ENCODE data around the gene CYTH4. TPM values are rescaled to one million over a fixed set of nuclear protein-coding genes. Genes with fewer than 3 reads are reported as not detected.

CYTH4 gene
- total RNA-seq, 1 donor from 2014 or later = 40.0 TPM

DNA sequence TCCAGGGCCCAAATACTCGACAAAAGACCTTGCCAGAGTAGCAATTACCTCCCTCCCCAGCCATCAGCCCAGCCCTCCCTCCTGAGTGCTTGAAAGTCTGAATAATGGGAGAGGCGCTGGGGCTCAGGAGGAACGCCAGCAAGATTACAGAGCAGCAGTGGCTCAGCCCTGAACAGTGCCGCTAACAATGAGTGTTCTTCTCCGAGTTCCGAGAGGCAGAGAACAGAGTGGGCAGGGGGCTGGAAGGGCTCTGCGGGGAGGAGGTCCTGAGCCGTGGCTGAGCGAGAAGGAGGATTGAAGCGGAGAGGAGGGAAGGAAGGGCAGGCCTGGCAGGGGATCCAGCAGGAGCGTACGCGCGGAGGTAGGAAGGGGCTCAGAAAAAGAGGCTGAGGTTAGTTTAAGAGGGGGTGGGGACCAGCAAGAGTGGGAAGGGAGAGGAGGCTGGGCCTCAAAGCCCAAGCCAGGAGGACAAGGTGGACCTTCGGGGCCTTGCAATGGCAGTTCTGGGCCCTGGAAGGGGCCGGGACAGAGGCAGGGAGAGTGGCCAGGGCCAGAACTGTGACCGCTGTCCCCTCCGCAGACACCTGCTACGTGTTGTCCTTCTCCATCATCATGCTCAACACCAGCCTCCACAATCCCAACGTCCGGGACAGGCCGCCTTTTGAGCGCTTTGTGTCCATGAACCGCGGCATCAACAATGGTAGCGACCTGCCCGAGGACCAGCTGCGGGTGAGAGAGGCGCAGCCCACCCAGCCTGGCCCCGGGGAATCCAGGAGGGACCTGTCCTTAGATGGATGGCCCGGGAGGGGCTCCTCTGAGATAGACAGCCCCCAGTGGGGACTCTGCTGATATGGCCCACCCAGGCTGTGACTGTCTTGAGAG, 20.6 kb downstream of the CYTH4 start:
- intact Hi-C loops (cut with DNase I) = no loop called here
- no peak for ATAC-seq
- no peak for DNase-seq (ENCODE audit: low spot score)

DNA sequence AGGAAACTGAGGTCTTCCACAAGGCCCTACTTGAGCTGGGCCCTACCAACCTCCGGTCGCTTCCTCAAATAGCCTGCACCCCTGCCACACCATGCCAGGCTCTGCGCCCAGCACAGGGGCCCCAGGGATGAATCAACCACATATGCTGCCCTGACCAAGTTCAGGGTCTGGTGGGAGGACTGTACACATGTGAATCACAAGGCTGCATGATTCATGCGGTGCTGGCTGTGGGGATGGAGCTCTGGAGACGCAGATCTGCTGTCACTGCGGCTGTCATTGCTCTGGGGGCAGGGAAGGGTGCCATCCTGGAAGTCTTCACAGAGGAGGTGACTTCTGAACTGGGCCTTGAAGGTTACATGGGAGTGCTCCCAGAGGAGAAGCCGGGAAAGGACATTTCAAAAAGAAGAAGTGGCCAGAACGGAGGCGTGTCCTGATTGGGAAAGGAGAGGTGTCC, 21.5 kb downstream of the CYTH4 start:
- intact Hi-C loops (cut with DNase I) = no loop called here
- ATAC-seq (no peak), DNase-seq (ENCODE audit: low spot score) (no peak)

DNA sequence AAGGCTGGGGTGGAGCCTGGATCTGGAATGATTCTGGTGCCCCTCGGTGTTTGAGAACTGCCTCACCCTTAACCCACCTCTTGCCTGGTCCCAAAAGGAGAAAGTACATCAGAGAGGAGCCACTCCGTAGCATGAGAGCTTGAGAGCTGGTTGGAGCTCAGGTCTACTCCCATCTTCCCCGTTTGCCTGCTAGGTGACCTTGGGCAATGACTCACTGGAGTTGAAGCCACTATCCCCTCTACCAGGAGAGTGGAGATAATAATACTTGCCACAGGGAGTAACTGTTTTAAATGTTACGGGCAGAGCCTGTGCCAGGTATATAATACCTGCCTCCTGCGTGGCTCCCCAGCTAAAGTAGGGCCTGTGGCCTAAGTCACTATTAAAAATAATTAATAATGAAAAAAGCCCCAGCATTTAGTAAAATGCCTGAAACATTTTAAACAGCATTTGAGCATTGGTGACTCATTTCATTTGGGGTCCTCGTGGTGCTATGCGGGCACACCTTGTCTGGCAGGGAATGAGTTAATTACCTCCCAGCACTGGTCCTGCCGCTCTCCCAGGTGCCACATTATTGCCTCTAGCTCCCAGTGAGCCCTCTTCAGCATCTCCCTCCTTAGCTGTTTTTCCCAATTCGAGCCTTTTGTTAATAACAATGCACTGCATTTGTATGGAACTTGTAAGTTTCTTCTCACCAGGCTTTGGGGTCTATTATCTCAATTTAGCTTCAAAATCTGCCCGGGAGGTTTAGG, 22.5 kb downstream of the CYTH4 start:
- DNase-seq (ENCODE audit: low spot score) (no peak), ATAC-seq (no peak)
- intact Hi-C loops (cut with DNase I) = no loop called here

DNA sequence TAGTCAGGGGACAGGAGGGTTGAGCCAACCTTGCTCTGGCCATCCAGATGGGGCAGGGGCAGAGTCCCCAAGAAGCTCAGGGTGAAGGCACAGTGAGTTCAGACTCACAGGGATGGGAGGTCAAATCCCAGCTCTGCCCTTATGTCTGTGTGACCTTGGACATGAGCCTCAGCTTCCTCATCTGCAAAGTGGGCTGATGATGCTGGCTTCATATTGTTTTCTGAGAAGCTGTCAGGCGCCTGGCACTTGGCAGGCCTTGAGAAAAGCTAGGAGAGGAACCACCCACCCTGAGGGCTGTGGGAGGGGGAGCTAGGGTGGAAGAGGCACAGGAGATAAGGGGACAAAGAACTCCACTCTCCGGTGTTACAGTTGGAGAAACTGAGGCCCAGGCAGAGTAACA, 23.6 kb downstream of the CYTH4 start:
- DNase-seq (ENCODE audit: low spot score) (no peak), ATAC-seq (no peak)
- intact Hi-C loops (cut with DNase I) = no loop called here

DNA sequence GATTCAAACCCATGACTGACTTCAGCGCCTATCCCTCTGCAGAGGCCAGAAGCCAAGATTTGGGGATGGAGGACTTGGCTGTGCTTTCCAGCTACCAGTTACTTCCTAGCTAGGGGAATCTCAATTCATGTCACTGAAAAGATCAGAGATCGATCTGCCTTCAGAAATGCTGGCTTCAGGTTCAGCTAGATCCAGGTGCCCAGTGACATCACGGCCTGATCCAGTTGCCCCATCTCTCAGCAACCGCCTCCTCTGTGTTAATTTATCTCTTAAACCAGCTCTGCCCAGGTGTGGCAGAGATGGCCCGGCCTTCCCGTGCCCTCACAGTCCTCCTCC, 24.2 kb downstream of the CYTH4 start:
- DNase-seq (ENCODE audit: low spot score) = no peak
- intact Hi-C loops (cut with DNase I) = no loop called here
- ATAC-seq = no peak

DNA sequence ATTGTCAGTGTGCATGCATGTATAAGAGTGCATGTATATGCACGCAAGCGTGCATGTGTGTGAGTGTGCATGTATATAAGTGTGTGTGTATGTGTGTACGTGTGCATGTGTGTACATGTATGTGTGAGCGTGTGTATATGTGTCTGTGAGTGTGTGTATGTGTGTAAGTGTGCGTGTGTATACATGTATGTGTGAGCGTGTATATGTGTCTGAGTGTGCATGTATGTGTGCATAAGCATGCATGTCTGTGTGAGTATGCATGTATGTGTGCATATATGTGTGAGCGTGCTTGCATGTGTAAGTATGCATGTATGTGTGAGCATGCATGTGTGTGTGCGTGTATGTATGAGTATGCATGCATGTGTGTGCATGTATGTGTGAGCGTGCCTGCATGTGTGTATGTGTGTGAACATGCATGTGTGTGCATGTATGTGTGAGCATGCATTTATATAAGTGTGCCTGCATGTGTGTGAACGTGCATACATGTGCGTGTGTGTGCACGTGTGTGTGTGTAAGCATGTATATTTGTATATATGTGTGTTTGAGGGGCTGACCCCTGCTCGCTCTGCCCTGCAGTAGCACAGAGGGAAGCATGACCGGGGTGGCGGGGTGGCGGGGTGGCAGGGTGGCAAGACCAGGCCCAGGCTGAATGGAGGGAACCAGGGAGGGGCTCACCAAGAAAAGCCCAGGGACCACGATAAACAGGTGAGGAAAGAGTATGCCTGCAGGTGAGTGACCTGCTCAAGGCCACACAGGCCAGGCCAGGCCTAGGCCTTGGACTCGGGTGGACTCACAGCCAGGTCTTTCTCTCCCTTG, 26.3 kb downstream of the CYTH4 start:
- no peak for DNase-seq (ENCODE audit: low spot score)
- no peak for ATAC-seq
- intact Hi-C loops (cut with DNase I) = no loop called here

DNA sequence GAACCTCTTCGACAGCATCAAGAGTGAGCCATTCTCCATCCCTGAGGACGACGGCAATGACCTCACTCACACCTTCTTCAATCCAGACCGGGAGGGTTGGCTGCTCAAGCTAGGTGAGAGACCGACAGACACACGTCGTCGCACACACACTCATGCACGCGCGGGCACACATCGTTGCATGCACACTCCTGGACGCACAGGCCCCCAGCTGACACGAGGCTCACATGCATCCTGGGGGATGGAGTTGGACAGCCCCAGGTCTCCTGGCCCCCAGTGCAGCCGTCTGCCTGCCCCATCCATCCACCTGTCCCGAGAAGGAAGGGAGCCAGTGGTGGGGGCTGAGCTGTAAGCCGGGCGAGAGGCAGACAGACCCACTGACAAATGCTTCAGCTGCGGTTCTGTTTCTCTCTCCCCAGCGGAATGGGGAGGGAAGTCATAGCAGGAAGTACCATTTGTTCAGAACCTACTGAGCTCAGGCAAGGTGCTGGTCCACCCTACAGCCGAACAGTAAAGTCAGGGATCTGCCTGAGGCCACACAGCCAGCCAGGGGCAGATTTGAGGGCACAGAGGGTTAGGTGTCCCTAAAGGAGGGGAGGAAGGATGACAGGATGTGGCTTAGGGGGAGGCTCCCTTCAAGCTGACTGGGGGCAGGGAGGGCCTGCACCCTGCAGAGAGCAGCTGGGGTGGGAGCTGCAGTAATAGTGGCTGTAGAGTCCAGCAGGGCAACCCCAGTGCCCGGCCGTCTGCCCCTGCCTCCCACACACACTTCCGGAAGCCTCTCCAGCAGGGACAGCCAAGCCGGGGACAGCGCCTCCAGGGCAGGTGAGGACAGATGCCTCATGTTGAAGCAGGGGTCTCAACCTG, 27.1 kb downstream of the CYTH4 start:
- ATAC-seq (no peak), DNase-seq (ENCODE audit: low spot score) (no peak)
- intact Hi-C loops (cut with DNase I) = loop anchor here (10.0 kb wide), 1 partner anchor 285 kb away; no protein-coding TSS in a partner anchor

DNA sequence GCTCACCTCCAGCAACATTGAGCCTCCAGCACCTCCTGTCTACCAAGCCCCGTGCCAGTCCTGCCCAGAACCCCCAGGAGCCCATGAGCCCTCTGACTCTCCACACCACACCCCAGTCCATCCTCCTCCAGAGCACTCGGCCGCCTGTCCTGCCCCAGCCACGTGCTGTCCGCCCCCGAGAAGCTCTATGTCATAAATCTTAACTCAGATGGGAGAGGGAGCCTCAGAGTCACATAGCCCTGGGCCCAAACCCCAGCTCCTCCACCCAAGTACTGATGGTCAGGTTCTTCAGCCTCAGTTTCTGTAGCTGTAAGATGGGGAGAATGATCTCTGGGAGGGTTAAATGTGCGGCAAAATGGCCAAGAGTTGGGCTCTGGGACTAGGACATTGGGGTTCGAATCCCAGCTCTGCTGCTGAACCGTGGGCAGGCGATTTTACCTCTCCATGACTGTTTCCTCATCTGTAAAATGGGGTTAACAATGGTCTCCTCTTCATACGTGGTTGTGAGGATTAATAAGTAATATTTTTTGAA, 27.8 kb downstream of the CYTH4 start:
- intact Hi-C loops (cut with DNase I) = loop anchor here (10.0 kb wide), 1 partner anchor 285 kb away; no protein-coding TSS in a partner anchor
- DNase-seq (ENCODE audit: low spot score) (no peak), ATAC-seq (no peak)

DNA sequence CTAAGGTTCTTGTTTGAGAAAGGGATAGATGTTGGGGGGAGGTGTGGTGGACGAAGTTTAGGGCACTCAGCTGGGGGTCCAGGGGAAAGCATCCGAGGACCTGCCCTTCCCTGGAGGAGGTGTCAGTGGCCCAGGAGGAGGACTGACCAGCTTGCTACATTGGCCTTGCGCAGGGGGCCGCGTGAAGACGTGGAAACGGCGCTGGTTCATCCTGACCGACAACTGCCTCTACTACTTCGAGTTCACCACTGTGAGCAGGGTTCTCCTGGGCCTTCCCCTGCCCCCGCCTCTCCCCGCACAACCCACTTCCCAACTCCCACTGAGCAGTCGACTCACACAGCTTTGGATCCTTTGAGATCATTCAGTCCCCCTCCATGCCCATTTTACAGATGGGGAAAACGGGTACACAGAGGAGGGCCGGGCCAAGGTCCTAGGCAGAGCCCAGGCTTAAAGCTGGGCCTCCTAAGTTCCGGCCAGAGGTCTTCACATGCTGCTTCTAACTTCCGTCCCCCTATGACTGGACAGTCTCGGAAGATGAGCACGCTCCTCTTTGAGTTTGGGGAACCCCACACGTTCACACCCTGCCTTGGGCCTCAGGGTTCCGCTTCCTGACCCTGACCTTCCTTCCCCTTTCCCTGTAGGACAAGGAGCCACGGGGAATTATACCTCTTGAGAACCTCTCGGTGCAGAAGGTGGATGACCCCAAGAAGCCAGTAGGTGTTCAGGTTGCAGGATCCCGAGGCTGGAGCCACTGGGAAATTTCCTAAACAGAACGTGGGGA, 28.7 kb downstream of the CYTH4 start:
- DNase-seq (ENCODE audit: low spot score) (no peak), ATAC-seq (peak; percentile 12)
- intact Hi-C loops (cut with DNase I) = loop anchor here (10.0 kb wide), 1 partner anchor 284 kb away; no protein-coding TSS in a partner anchor

DNA sequence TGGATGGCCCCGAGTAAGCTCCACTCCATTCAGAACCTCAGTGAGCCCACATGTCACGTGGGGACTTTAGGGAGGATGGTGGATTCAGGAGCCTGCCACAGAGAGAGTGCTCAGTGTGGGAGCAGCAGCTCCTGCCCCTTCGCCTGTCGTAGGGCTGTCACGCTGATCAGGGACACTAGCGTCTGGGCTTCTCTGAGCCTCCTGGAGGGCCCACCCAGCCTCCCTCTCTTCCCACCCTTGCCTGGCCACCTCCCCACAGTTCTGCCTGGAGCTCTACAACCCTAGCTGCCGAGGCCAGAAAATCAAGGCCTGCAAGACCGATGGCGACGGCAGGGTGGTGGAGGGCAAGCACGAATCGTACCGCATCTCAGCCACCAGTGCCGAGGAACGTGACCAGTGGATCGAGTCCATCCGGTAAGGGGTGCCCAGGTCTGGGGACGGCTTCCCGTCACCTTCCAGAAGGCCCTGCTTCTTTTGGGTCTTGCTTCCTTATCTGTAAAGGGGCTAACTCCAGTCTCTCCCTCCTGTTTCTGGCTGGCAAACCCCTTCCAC, 29.5 kb downstream of the CYTH4 start:
- intact Hi-C loops (cut with DNase I) = loop anchor here (10.0 kb wide), 1 partner anchor 283 kb away; no protein-coding TSS in a partner anchor
- ATAC-seq (no peak), DNase-seq (ENCODE audit: low spot score) (no peak)

DNA sequence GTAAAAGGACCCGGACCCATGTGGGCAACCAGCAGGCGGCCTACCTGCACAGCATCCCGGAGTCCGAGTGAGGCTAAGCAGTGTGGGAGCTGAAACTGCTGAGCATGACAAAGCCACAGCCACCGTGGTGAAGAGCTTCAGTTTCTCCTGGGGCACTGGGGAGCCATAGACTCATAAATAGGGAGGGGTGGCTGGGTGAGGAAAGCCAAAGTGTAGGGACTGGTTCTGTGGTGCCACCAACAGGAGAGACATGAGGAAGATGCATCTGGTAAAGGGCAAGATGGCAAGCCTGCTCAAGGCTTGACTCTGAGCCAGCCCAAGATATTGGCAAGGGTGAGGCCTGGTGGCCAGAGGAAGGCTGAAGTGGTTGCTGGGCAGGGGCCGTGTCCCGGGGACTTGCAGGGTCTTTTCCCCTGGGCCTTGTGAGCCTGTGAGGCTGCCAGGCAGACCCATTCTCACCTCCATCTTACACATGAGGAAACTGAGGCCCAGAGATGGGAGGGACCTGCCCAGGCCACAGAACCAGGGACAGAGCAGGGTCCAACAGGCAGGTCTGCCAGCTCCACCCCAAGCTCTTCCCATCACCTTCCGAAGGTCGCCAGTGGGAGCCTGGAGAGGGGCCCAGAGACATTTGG, 30.4 kb downstream of the CYTH4 start:
- intact Hi-C loops (cut with DNase I) = loop anchor here (10.0 kb wide), 1 partner anchor 282 kb away; no protein-coding TSS in a partner anchor
- no peak for DNase-seq (ENCODE audit: low spot score)
- no peak for ATAC-seq

DNA sequence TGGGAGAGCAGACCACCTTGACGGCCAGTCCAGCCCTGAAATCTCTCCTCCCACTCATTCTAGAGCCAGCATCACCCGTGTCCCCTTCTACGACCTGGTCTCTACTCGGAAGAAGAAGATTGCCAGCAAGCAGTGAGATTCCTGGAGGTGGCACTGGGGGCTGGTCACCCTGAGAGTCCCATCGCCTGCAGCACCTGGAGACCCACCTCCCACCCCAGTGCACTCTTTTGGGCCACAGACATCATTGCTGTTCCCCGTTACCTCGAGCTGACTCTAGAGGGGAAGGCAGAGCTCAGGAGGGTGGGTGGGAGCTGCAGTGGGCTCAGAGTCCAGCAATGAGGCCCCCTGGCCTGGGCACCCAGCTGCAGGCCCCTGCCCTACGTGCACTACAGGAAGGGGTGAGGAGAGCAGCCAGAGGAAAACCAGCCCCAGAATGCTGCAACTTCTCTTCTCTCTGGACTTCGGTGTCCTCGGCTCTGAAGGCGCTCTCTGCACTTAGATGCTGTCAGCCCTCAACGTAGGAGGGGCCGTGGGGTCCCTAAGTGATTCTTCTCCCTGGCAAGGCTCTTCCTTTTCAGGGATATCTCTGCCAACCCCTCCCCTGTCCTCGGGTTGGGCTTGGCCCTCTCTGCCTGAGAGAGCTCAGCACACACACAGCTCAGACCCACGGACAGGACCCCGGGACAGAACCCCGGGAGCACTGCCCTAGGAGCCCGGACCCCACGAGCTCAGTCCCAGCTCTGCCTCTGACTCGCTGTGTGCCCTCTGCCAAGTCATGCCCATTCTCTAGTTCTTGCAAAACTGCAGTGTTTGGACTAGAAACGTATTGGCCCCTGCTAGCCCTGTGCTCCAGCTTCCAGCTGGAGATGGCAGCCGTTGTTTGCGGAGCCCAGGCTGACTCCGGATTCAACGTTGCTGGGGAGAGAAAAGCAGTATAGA, 31.3 kb downstream of the CYTH4 start:
- DNase-seq (ENCODE audit: low spot score) (no peak), ATAC-seq (no peak)
- intact Hi-C loops (cut with DNase I) = loop anchor here (10.0 kb wide), 1 partner anchor 281 kb away; no protein-coding TSS in a partner anchor

DNA sequence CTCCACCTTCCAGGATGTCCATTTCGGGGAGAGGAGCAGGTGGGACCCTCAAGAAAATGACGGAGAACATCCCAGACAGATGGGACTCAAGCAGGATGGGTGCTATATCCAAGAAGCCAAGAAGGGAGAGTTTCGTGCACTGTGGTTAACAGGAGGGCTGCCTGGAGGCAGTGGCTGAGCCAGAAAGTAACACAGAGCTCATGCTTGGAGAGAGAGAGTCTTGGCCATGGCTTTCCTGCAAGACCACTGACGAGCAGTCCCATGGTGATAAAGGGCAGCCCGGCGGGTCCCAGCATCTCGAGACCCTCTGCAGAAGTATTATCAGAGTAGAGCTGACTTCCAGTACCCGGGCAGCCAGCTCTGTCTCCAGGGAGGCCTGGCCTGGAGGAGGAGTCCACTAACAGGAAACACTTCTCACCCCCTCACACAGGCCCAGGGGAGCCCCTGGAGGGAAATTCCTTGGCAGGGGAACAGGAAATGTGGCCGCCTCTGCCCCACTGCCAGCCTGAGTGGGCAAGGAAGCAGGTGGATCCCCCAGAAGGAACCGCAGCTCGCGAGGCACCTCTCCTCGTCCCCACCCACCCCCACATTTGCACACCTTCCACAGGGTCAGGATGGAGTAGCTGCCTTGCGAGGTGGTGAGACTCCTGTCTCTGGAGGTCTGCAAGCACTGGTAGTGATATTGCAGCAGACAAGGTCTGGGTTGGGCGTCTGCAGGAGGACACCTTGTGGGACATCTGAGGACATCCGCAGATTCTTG, 32.2 kb downstream of the CYTH4 start:
- ATAC-seq (no peak), DNase-seq (ENCODE audit: low spot score) (no peak)
- intact Hi-C loops (cut with DNase I) = loop anchor here (5.0 to 10.0 kb wide), 2 partner anchors 143 to 280 kb away; no protein-coding TSS in a partner anchor

DNA sequence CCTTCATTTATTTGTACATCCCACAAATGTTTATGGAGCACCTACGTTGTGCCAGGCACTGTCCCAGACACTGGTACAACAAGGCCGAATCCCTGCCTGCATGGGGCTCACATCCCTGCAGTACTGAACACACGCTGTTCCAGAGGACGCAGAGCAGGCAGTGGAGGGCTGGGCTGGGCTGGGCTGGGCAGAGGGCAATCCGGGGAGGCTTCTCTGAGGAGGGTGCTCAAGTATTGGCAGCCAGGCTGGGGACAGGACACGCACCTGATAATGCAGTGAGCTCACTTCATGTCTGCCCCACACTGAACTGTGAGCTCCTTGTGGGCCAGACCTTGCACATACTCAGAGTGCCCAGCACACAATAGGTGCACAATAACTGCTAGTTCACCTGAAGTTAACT, 34.1 kb downstream of the CYTH4 start:
- no peak for DNase-seq (ENCODE audit: low spot score)
- intact Hi-C loops (cut with DNase I) = loop anchor here (5.0 to 10.0 kb wide), 2 partner anchors 141 to 278 kb away; no protein-coding TSS in a partner anchor
- ATAC-seq = no peak
